Coronary artery (tissue), 2 donors: ENCODE data around the gene TIMM23B.
"Not testable (repeated sequence)": the region's sequence is repeated elsewhere in the genome, so short reads cannot be mapped to it uniquely, and the experiment has no call there.

ENCODE experiments used
- DNase-seq: peaks from one replicate; pipeline ENCODE4 v3.0.0-alpha.2; 2017; ENCODE audit warnings: low spot score
- H3K27ac ChIP-seq, 2 donors: fragments of 200-600 bp; sonication (generic); one replicate each; pipeline ENCODE4 v1.5.1; 2016 to 2019
- H3K4me3 ChIP-seq: fragments of 200-600 bp; sonication (generic); 2 replicates; pipeline ENCODE4 v1.5.1; 2016; ENCODE audit warnings: mild to moderate bottlenecking, moderate library complexity
- TF ChIP-seq, protein P1 (sequence below): fragments of 200-600 bp; sonication (generic); IDR thresholded peaks from one replicate; pipeline ENCODE4 v1.5.1; 2019; ENCODE audit warnings: antibody characterized with exemption

TIMM23B gene

DNA sequence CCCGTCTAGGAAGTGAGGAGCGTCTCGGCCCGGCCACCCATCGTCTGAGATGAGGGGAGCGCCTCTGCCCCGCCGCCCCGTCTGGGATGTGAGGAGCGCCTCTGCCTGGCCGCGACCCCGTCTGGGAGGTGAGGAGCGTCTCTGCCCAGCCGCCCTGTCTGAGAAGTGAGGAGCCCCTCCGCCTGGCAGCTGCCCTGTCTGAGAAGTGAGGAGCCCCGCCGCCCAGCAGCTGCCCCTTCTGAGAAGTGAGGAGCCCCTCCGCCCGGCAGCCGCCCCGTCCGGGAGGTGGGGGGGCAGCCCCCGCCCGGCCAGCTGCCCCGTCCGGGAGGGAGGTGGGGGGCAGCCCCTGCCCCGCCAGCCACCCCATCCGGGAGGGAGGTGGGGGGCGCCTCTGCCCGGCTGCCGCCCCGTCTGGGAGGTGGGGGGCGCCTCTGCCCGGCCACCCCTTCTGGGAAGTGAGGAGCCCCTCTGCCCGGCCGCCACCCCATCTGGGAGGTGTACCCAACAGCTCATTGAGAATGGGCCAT lies 28.5 kb downstream of the TIMM23B start:
- H3K4me3 ChIP-seq, DNase-seq, H3K27ac ChIP-seq: not testable (repeated sequence)

DNA sequence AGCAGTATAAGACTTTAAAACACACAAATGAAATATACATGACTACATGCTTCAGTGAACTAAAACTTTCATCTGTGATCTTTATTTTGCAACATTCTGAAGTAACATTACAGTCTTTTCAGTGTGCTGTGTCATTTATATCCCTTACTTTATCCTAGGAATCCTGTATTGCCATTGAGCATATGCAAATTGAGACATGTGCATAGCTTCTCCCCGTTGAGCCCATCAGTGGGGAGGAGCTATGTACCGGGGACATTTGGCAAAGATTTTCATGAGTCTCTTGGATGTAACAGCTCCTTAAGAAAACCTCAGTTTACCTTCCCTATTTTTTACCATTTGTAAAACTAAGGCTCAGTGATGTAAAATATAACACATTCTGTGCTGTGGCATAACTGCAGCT lies 29.6 kb downstream of the TIMM23B start:
- not testable (repeated sequence) for DNase-seq, H3K4me3 ChIP-seq

DNA sequence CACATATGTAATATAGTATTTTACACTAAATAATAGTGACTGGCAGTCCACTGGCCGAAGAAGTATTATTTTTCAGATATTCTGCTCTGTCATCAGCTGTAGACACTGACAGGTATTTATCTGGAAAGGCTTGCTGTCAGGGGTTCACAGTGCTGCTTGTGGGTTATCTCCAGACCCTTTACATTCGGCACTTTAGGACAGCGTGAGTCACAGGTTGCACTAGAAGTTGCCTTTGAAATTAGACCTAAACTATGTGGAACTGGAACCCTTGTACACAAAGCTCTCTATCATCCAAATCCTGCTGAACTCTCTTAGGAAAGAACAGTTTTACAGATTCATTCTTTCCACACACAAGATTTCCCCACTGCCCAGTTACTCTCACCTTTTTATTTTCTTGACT lies 30.2 kb downstream of the TIMM23B start:
- H3K4me3 ChIP-seq, DNase-seq, H3K27ac ChIP-seq: not testable (repeated sequence)

More for the DNA sequence above, 29.6 kb downstream of the TIMM23B start:
- not testable (repeated sequence) for H3K27ac ChIP-seq

DNA sequence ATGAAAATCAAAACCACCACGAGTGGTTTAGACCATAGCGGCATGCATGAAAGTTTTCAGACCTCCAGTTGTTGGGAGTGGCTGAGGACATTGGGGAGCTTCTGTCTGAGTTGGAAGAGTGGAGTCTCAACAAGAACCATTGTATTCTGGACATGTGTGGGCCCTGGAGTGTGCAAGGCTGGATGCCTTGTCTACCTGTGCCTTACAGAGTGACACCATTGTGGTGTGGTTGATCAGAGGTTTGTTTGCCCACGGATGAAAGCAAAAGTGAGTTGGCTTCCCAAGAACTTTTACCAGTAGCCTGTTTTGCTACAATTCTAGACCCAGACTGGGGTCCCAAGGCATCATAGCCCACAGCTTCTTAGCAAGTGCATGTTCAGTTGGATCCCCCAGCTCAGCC lies 35.9 kb downstream of the TIMM23B start:
- H3K4me3 ChIP-seq, DNase-seq: not testable (repeated sequence)

DNA sequence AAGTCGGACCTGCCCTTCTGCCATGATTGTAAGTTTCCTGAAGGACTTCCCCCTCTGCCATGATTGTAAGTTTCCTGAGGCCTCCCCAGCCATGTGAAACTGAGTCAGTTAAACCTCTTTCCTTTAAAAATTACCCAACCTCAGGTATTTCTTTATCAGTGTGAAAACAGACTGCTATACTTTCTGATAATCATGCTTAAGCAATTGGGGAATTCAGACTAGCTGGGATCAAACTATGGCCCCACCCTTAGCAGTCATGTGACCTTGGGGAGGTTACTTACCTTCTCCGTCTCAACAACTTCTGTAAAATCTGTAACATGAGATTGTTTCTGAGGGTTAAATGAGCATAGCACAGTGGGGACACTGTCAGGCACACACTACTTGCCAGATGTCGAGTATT lies 45.4 kb downstream of the TIMM23B start:
- H3K27ac ChIP-seq, H3K4me3 ChIP-seq, DNase-seq: not testable (repeated sequence)

More for the DNA sequence above, 35.9 kb downstream of the TIMM23B start:
- H3K27ac ChIP-seq, result not testable (repeated sequence)

DNA sequence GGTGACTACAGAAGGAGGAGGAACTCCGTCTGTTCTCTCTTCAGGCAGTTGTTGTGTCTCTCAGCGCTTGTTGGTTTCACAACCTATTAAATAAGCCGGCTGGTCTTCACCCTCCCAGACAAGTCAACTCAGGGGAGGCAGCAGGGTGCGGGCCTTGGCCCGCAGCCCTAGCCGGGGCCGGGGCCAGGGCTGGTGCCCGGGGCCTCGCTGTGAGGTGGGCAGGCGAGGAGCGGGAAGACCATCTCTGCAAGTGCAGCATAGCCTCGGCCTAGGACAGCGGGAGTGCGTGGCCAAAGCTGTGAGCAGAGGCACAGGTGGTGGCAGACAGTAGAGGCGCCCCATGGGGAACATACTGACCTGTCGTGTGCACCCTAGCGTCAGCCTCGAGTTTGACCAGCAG lies 46.5 kb downstream of the TIMM23B start, which contains the start of gene AGAP6:
Gene AGAP6 (plus strand): TSS at position 31 of the 400 bp plus-strand sequence. CDS start 310 bp downstream, at position 341.
- H3K27ac ChIP-seq, DNase-seq, H3K4me3 ChIP-seq: not testable (repeated sequence)

DNA sequence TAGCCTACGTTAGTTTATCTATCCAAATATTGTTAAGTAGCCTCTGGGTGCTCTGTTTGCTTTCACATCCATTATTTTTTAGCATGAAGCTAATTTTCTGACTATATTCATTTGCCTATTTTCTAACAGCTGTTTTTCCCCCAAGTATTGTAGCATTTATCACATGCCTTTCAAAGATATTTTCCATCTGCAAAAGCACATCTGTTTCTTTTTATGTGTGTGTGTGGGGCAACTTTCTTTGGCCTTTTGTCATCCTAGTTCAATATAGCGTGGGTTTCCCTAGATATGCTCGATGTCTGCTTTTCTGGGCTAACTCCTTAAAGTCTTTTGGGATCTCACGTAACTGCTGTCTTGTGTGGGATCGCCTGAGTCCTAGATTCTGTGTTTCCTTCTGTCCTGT lies 53.5 kb downstream of the TIMM23B start:
- DNase-seq, H3K27ac ChIP-seq, H3K4me3 ChIP-seq: not testable (repeated sequence)

DNA sequence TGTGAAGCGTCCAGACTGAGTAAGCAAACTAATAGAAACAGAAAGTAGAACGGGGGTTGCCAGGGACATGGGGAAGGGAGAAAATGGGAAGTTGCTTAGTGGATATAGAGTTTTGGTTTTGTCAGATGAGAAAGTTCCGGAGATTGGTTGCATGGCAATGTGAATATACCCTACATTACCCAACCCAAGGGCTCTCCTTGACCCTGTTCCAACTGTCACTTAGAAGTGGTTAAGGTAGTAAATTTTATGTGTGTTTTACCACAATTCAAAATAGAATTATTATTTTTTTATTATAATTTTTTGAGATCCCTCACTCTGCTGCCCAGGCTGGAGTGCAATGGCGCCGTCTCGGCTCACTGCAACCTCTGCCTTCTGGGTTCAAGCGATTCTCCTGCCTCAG lies 72.2 kb downstream of the TIMM23B start:
- not testable (repeated sequence) for DNase-seq, H3K27ac ChIP-seq, H3K4me3 ChIP-seq

DNA sequence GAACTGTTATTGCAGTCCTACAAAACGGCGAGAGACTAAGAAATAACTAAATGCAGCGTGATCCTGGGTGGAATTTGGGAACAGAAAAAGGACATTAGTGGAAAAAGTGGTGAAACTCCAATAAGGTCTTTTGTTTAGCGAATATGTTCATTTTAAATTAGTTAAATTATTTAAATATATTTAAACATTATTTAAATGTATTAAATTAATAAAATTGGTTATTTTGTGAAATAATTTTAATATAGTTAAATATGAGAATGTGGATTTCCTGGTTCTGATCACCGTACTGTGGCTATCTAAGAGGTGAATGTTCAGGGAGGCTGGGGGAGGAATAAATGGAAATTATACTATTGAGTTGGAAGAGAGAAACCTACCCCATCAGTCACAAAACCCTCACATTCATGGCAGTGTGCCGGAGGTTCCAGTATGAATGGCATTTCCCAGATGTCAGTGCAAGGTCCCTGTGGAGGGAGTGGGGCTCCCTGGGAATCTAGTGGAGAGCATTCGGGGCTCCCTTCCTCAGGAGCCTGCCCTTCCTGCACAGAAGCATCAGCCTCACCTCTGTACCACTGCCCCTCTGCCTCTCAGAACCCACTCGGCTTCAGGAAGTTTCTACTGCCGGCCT lies 73.9 kb downstream of the TIMM23B start:
- H3K27ac ChIP-seq, DNase-seq, H3K4me3 ChIP-seq: not testable (repeated sequence)

DNA sequence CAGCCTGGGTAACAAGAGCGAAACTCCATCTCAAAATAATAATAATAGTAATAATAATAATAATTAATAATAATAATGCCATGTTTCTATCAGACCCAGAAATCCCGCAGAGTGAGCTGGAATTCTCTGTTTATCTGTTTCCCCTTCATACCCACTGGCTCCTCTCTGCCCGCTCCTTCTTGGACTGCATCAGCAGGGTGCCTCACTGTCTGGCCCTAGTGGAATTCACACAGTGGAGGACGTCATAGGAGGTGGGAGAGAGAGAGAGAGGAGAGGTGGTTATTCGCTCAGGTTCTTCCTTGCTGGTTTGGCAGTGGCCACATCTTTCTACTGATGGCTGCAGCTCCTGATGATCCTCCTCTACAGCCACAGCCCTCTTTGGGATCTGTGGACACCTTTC lies 75.1 kb downstream of the TIMM23B start:
- not testable (repeated sequence) for DNase-seq, H3K27ac ChIP-seq, H3K4me3 ChIP-seq

DNA sequence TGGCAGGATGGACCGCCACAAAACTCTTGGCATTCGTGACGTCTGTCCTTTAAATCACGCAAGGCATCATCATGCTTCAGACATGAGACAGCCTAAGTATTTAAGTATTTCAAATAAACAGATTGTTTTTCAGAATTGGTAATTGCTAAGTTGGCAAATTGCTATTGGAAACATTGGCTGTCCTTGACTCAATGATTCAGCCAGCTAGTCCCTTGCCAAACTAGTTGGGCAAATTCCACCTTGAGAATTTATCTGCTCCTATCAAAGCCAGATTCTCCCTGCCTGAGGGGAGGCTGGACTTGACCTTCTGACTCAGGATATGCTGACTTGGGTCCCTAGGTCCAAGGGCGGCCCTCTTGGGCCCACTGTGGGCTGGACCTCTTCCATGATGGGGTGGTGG lies 75.8 kb downstream of the TIMM23B start:
- DNase-seq, result not testable (repeated sequence)

DNA sequence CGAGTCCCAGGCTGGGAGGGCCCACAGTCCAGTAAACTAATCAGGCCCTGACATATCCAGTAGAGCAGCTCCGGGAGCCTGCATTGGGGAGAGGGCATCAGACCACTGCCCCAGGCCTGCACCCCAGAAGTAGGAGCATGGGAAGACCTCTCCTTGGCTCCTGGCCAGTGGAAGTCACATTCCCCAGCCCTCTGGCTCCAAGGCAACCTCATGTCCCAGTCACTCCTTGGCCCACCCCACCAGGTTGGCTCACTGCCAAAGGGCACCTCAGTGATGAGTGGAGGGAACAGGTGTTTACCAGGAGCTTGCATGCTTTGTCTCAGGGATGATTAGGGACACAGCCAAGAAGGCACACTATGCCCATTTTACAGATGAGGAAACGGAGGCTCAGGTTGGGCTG lies 77.4 kb downstream of the TIMM23B start:
- not testable (repeated sequence) for H3K27ac ChIP-seq, DNase-seq

More for the DNA sequence above, 75.8 kb downstream of the TIMM23B start:
- not testable (repeated sequence) for H3K27ac ChIP-seq, H3K4me3 ChIP-seq

DNA sequence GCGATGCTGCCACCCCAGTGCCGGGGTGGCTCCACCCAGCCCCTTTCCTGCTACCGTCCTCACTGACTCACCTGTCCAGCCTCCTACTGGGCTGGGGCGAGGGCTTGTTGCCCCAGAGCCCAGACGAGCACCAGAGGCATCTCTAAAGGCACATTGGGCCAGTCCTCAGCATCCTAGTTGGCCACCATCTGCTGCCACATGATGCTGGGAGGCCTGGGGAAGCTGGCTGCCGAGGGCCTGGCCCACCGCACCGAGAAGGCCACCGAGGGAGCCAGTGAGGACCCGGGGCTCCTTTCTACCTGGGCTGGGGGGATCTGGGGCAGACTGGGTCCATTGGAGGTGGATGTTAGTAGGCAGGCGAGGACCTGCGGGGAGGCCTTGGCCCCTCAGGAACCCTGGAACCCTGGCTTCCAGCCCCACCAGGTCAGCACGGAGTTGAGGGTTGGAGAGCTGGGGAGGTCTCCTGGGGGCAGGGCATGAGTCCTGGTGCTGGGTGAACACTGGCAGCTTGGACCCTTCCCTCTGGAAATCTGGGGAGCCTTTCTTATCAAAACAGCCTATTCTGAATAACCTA lies 78.7 kb downstream of the TIMM23B start:
- not testable (repeated sequence) for DNase-seq, H3K4me3 ChIP-seq, H3K27ac ChIP-seq

More for the DNA sequence above, 77.4 kb downstream of the TIMM23B start:
- H3K4me3 ChIP-seq, result not testable (repeated sequence)

DNA sequence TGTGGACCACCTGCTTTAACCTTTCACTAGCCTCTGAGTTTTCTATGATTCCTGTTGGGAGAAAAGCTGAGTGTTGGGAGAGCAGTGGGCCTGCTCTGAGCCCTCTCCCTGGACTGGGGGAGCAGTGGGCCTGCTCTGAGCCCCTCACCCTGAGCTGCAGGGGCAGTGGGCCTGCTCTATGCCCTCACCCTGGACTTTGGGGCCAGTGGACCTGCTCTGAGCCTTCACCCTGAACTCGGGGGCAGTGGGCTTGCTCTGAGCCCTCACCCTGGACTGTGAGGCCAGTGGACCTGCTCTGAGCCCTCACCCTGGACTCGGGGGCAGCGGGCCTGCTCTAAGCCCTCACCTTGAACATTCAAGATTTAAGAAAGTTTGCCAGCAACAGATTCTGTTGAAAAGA lies 79.8 kb downstream of the TIMM23B start:
- no peak overlapping the region for H3K4me3 ChIP-seq
- no peak overlapping the region for H3K27ac ChIP-seq
- TF ChIP-seq, protein P1, sequence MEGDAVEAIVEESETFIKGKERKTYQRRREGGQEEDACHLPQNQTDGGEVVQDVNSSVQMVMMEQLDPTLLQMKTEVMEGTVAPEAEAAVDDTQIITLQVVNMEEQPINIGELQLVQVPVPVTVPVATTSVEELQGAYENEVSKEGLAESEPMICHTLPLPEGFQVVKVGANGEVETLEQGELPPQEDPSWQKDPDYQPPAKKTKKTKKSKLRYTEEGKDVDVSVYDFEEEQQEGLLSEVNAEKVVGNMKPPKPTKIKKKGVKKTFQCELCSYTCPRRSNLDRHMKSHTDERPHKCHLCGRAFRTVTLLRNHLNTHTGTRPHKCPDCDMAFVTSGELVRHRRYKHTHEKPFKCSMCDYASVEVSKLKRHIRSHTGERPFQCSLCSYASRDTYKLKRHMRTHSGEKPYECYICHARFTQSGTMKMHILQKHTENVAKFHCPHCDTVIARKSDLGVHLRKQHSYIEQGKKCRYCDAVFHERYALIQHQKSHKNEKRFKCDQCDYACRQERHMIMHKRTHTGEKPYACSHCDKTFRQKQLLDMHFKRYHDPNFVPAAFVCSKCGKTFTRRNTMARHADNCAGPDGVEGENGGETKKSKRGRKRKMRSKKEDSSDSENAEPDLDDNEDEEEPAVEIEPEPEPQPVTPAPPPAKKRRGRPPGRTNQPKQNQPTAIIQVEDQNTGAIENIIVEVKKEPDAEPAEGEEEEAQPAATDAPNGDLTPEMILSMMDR, result no peak
- DNase-seq, result no peak
